ENCODE measurements around the gene KCTD17.

DNA sequence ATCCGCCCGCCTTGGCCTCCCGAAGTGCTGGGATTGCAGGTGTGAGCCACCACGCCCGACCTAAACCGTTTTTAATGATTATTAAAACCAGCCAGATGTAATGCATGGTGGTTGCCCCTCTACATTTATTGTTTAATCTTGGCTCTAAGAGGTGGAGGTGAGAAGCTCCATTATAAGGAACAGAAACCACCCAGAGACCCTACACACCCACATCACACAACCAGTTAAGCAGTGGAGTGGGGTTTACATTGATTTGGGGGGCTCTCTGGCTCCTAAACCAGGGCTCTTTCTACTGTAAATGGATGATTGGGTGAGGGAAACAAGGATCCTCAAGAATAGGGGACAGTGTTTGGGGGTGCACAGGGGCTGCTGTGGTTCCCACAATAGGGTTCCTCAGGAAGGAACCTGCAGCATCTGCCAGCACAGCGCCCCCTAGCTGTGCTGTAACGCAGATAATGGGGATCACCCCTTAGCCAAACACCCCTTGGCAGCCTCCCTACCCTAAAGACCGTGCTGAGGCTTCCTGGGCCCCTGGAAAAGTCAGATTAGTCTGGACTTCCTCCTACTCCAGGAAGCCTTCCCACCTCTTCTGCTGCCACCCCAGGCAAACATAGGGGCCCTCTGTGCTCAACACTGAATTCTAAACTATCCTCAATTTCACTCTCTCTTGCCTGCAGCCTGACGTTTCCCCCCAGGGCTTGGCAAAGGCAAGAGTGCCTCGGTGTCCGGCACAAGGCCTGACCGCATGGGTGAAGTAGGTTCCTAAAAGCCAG is 29.6 kb upstream of the KCTD17 start:
- TF ChIP-seq ATF3 (IDR thresholded peaks at IDR 0.05), result no peak
- TF ChIP-seq, protein P1, sequence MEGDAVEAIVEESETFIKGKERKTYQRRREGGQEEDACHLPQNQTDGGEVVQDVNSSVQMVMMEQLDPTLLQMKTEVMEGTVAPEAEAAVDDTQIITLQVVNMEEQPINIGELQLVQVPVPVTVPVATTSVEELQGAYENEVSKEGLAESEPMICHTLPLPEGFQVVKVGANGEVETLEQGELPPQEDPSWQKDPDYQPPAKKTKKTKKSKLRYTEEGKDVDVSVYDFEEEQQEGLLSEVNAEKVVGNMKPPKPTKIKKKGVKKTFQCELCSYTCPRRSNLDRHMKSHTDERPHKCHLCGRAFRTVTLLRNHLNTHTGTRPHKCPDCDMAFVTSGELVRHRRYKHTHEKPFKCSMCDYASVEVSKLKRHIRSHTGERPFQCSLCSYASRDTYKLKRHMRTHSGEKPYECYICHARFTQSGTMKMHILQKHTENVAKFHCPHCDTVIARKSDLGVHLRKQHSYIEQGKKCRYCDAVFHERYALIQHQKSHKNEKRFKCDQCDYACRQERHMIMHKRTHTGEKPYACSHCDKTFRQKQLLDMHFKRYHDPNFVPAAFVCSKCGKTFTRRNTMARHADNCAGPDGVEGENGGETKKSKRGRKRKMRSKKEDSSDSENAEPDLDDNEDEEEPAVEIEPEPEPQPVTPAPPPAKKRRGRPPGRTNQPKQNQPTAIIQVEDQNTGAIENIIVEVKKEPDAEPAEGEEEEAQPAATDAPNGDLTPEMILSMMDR (IDR thresholded peaks at IDR 0.05; ENCODE audit: low read depth, low read length, missing input control), result peak; percentile 59
- no peak for TF ChIP-seq EGR1 (IDR thresholded peaks at IDR 0.05; ENCODE audit: low read depth in 2 of 2)
- TF ChIP-seq RAD21 (IDR thresholded peaks at IDR 0.05), result peak in 1 of 2 donors; percentile 49
- TF ChIP-seq HNF4A (conservative IDR thresholded peaks at IDR 0.05), result no peak
- no peak for TF ChIP-seq SP1 (IDR thresholded peaks at IDR 0.05)
- TF ChIP-seq, protein P2, sequence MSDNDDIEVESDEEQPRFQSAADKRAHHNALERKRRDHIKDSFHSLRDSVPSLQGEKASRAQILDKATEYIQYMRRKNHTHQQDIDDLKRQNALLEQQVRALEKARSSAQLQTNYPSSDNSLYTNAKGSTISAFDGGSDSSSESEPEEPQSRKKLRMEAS (IDR thresholded peaks at IDR 0.05), result no peak
- no peak for TF ChIP-seq YY1 (IDR thresholded peaks at IDR 0.05)
- TF ChIP-seq, protein P3, sequence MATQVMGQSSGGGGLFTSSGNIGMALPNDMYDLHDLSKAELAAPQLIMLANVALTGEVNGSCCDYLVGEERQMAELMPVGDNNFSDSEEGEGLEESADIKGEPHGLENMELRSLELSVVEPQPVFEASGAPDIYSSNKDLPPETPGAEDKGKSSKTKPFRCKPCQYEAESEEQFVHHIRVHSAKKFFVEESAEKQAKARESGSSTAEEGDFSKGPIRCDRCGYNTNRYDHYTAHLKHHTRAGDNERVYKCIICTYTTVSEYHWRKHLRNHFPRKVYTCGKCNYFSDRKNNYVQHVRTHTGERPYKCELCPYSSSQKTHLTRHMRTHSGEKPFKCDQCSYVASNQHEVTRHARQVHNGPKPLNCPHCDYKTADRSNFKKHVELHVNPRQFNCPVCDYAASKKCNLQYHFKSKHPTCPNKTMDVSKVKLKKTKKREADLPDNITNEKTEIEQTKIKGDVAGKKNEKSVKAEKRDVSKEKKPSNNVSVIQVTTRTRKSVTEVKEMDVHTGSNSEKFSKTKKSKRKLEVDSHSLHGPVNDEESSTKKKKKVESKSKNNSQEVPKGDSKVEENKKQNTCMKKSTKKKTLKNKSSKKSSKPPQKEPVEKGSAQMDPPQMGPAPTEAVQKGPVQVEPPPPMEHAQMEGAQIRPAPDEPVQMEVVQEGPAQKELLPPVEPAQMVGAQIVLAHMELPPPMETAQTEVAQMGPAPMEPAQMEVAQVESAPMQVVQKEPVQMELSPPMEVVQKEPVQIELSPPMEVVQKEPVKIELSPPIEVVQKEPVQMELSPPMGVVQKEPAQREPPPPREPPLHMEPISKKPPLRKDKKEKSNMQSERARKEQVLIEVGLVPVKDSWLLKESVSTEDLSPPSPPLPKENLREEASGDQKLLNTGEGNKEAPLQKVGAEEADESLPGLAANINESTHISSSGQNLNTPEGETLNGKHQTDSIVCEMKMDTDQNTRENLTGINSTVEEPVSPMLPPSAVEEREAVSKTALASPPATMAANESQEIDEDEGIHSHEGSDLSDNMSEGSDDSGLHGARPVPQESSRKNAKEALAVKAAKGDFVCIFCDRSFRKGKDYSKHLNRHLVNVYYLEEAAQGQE (IDR thresholded peaks at IDR 0.05), result no peak
